ENCODE results near the gene ULK1. TPM values are rescaled to one million over a fixed set of nuclear protein-coding genes. Genes with fewer than 3 reads are reported as not detected.

ULK1 gene
- total and polyA plus RNA-seq, 2 of the 13 experiments (the other 11 are each of a cell fraction or from before 2014, with no cell fraction given) = 2.8 to 10.1 TPM

- intact Hi-C loops (cut with micrococcal nuclease; ENCODE audit: unreplicated experiment) (loop anchor here (5.0 kb wide), 2 partner anchors 60 to 150 kb away; no protein-coding TSS in a partner anchor), in situ Hi-C loops (cut with HindIII; ENCODE audit: extremely low pct_ligation_motif_present, low pct_unique_long_range_greater_than_20kb) (no loop called here)
- Histone ChIP-seq H3K4me2 (ENCODE audit: low read depth, low read length) (peak overlapping the region; percentile 46), H2AFZ (ENCODE audit: low read length) (no peak overlapping the region), H3K79me2 (ENCODE audit: insufficient read depth, low read length) (no peaks in the 10 kb centered on the region), H3K9ac (ENCODE audit: insufficient read depth, low read depth, low read length) (no peak overlapping the region), H3K27me3 (ENCODE audit: control insufficient read depth in 1 of 2, insufficient read depth in 2 of 2, low read length in 2 of 2) (peaks cover 11 to 28% of the 10 kb centered on the region in 2 experiments), H3K27ac (ENCODE audit: extremely low read length, insufficient read depth, low read length) (no peak overlapping the region), H3K4me1 (ENCODE audit: insufficient read depth, low read length) (peaks cover 48% of the 10 kb centered on the region), H3K4me3 (replicated peaks in 1 of 3; ENCODE audit: insufficient read depth in 1 of 3, low read depth in 2 of 3, low read length in 3 of 3) (peak overlapping the region in 1 of 3 experiments; percentile 43; a peak in 1 of 6 replicates), H4K20me1 (ENCODE audit: insufficient read depth, low read length) (no peaks in the 10 kb centered on the region), H3K9me3 (ENCODE audit: low read length) (no peaks in the 10 kb centered on the region), H3K36me3 (replicated peaks in 1 of 2; ENCODE audit: control insufficient read depth in 1 of 2, insufficient read depth in 2 of 2, low read length in 2 of 2) (no peaks in the 10 kb centered on the region)
- DNase-seq (ENCODE audit: low spot score) (no peak), ATAC-seq (no peak), FAIRE-seq (no peak)
- 82% methylated on average over 9 of the region's 37 CpGs for WGBS (ENCODE audit: low lambda C conversion rate)
- POLR2A ChIA-PET = interaction anchor here (0.5 to 1.6 kb wide), 4 partner anchors 8 to 98 kb away, joined by 3 to 6 read pairs (median 4); partner anchors contain the start of gene EP400
- TF ChIP-seq RXRB (CRISPR knock-in tag; IDR thresholded peaks at IDR 0.05; ENCODE audit: borderline replicate concordance) (no peak), RFX3 (CRISPR knock-in tag; IDR thresholded peaks at IDR 0.05) (no peak), ZNF567 (CRISPR knock-in tag; IDR thresholded peaks at IDR 0.05; ENCODE audit: borderline replicate concordance) (no peak), HNF1B (CRISPR knock-in tag; IDR thresholded peaks at IDR 0.05) (0 out of 2 replicates have a peak, but pooled peaks have one; percentile 3), ZNF263 (CRISPR knock-in tag; IDR thresholded peaks at IDR 0.05) (peak; percentile 42), THAP9 (CRISPR knock-in tag; IDR thresholded peaks at IDR 0.05; ENCODE audit: borderline replicate concordance) (0 out of 2 replicates have a peak, but pooled peaks have one; percentile 5), ZBTB21 (CRISPR knock-in tag; IDR thresholded peaks at IDR 0.05) (no peak)
- BruUV-seq (replicated peaks) = no TSS peak
- CTCF ChIA-PET (ENCODE audit: low intra/inter-chr PET ratio, low total read pairs) = interaction anchor here (1.2 to 1.3 kb wide), 2 partner anchors 98 to 149 kb away, joined by 3 to 5 read pairs; partner anchors contain the start of gene EP400
Observed at GRCh38 chr12:131851741-131852550, 42.5 kb upstream of the ULK1 start.

Data from HepG2 (cell line).